Smooth muscle cell (in vitro differentiated cells): ENCODE data around the gene FAM135A. TPM values are rescaled to one million over a fixed set of nuclear protein-coding genes. Genes with fewer than 3 reads are reported as not detected.

Experiments used
- DNase-seq: peaks from one replicate; lab custom pipeline; 2025; ENCODE audit not compliant: unreplicated experiment; lab: John Stamatoyannopoulos, UW
- H2AFZ ChIP-seq: fragments of 200-600 bp; sonication (generic); 2 replicates; pipeline ENCODE4 v1.6.0; 2016; ENCODE audit warnings: antibody characterized with exemption, low read depth, mild to moderate bottlenecking
- H3F3A ChIP-seq: fragments of 200-600 bp; sonication (generic); 2 replicates; pipeline ENCODE4 v1.6.0; 2017; ENCODE audit warnings: antibody characterized with exemption, low read depth
- H3K27ac ChIP-seq: fragments of 200-600 bp; sonication (generic); 2 replicates; pipeline ENCODE4 v1.5.1; 2016; ENCODE audit warnings: low read depth, mild to moderate bottlenecking
- H3K27me3 ChIP-seq: fragments of 200-600 bp; sonication (generic); 2 replicates; pipeline ENCODE4 v1.6.1; 2016; ENCODE audit warnings: low read depth, mild to moderate bottlenecking
- H3K36me3 ChIP-seq: fragments of 200-600 bp; sonication (generic); 2 replicates; pipeline ENCODE4 v1.5.1; 2016; ENCODE audit warnings: low read depth
- H3K4me1 ChIP-seq: fragments of 200-600 bp; sonication (generic); 2 replicates; pipeline ENCODE4 v1.5.1; 2016; ENCODE audit warnings: low read depth
- H3K4me2 ChIP-seq: fragments of 200-600 bp; sonication (generic); 2 replicates; pipeline ENCODE4 v1.6.0; 2016; ENCODE audit warnings: mild to moderate bottlenecking
- H3K4me3 ChIP-seq: fragments of 200-600 bp; sonication (generic); 2 replicates; pipeline ENCODE4 v1.5.1; 2016; ENCODE audit warnings: mild to moderate bottlenecking
- H3K79me2 ChIP-seq: fragments of 200-600 bp; sonication (generic); 2 replicates; pipeline ENCODE4 v1.6.0; 2016; ENCODE audit warnings: low read depth, mild to moderate bottlenecking
- H3K9ac ChIP-seq: fragments of 200-600 bp; sonication (generic); 2 replicates; pipeline ENCODE4 v1.6.0; 2016; ENCODE audit warnings: low read depth
- H3K9me3 ChIP-seq: fragments of 200-600 bp; sonication (generic); replicated peaks from 2 replicates; pipeline ENCODE4 v1.5.1; 2016; ENCODE audit warnings: low read depth
- H4K20me1 ChIP-seq: fragments of 200-600 bp; sonication (generic); 2 replicates; pipeline ENCODE4 v1.6.0; 2016; ENCODE audit warnings: low read depth
- WGBS: methylation state at CpG from one replicate; pipeline ENCODE4 v1.1.7; 2016; ENCODE audit warnings: low lambda C conversion rate; 5-methylcytosine and 5-hydroxymethylcytosine counted together
- polyA plus RNA-seq: library from polyadenylated mRNA; unstranded; fragments of >200 nt; fragmentation: Nextera tagmentation; extraction: Ambion mirVana; gene quantifications from 2 replicates; pipeline ENCODE4 v1.2.1, GENCODE V29; 2016
- total RNA-seq: library from RNA; depleted of rRNA; stranded (reverse); fragments of >200 nt; gene quantifications from 2 replicates; pipeline ENCODE4 v1.2.3, GENCODE V29; 2014
- TF ChIP-seq, protein P1 (sequence below): fragments of 200-600 bp; sonication (generic); IDR thresholded peaks from 2 replicates; pipeline ENCODE4 v1.5.1; 2017; ENCODE audit warnings: borderline replicate concordance, mild to moderate bottlenecking, antibody characterized with exemption; ENCODE audit not compliant: insufficient read depth, poor library complexity, severe bottlenecking

Gene FAM135A
- total and polyA plus RNA-seq, 2 experiments from 2014 or later, result 8.9 to 32.3 TPM

DNA sequence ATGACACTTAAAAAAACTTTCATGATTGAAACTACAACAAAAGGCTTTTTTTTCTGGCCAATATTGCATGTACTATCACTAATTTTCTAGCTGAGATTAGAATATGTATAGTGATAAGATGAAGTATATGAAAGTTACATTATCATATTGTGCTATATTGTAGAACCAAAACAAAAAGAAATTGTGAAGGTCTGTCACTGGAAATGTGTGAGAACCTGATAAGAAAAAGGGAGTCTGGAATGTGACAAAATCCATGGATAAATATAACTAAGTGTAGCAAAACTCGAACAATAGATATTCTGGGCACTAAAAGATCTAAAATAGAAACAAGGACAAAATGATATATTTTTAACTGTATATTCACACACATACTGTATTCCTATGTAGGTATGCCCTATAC lies 36.7 kb upstream of the FAM135A start:
- H3K79me2 ChIP-seq, result no peaks in the 10 kb centered on the region
- H3K36me3 ChIP-seq, result no peaks in the 10 kb centered on the region
- peaks cover 13% of the 10 kb centered on the region for H3K27me3 ChIP-seq
- H3K4me3 ChIP-seq, result no peak overlapping the region
- no peak for DNase-seq
- TF ChIP-seq, protein P1, sequence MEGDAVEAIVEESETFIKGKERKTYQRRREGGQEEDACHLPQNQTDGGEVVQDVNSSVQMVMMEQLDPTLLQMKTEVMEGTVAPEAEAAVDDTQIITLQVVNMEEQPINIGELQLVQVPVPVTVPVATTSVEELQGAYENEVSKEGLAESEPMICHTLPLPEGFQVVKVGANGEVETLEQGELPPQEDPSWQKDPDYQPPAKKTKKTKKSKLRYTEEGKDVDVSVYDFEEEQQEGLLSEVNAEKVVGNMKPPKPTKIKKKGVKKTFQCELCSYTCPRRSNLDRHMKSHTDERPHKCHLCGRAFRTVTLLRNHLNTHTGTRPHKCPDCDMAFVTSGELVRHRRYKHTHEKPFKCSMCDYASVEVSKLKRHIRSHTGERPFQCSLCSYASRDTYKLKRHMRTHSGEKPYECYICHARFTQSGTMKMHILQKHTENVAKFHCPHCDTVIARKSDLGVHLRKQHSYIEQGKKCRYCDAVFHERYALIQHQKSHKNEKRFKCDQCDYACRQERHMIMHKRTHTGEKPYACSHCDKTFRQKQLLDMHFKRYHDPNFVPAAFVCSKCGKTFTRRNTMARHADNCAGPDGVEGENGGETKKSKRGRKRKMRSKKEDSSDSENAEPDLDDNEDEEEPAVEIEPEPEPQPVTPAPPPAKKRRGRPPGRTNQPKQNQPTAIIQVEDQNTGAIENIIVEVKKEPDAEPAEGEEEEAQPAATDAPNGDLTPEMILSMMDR, result no peak
- H3K9me3 ChIP-seq, result no peaks in the 10 kb centered on the region
- no peaks in the 10 kb centered on the region for H3K4me1 ChIP-seq
- no peaks in the 10 kb centered on the region for H3F3A ChIP-seq
- 74% methylated on average over 1 of the region's 1 CpG for WGBS
- no peaks in the 10 kb centered on the region for H4K20me1 ChIP-seq
- no peak overlapping the region for H3K27ac ChIP-seq
- H3K9ac ChIP-seq, result no peak overlapping the region
- no peak overlapping the region for H3K4me2 ChIP-seq
- H2AFZ ChIP-seq, result no peak overlapping the region

DNA sequence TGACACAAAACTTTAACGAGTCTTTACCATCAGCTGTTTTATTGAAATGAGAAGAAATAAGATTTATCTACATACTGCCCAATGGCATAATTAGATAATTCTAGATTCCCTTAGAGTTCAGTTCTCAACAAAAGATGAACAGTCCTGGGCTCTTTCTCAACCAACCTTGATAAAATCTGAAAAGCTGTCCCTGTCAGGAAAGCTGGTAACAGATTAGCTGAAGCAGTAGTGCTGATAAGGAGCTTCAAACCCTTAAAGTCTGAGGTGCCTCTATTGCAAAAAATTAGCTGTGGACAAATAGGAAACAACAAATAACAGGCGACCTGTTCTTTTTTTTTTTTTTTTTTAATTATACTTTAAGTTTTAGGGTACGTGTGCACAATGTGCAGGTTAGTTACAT lies 35.9 kb upstream of the FAM135A start:
- Histone ChIP-seq H3K4me1 (no peaks in the 10 kb centered on the region), H3K4me3 (no peak overlapping the region), H4K20me1 (no peaks in the 10 kb centered on the region), H3K4me2 (no peak overlapping the region), H3K9me3 (no peaks in the 10 kb centered on the region), H3K36me3 (no peaks in the 10 kb centered on the region), H3K27ac (no peak overlapping the region), H3K79me2 (no peaks in the 10 kb centered on the region), H3K27me3 (peaks cover 11% of the 10 kb centered on the region), H3F3A (no peaks in the 10 kb centered on the region), H3K9ac (no peak overlapping the region), H2AFZ (no peak overlapping the region)
- no peak for DNase-seq
- WGBS, result 63% methylated on average over 3 of the region's 3 CpGs
- TF ChIP-seq, protein P1, result no peak

DNA sequence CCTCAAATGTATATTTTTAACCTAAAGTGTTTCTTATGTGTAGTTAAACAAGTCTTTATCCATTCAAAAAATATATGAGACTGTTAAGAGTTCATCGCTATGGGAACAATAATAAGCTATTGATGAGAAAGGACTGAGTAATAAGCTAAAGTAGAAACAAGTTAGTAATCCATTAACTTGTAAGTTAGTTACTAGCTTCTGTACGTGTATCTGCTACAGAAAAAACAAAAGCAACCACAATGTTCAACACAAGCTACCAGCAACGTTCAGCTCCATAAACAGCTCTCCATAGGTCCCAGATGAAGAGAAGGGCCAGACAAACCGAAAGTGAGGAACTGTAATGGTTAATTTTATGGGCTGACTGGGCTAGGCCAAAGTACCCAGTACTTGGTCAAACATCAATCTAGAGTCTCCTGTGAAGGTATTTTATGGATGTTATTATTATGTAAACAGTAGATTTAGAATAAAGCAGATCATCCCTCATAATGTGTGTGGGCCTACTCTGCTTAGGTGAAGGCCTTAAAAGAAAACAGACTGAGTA lies 33.8 kb upstream of the FAM135A start:
- 94% methylated on average over 4 of the region's 4 CpGs for WGBS
- Histone ChIP-seq H2AFZ (no peak overlapping the region), H3K27me3 (no peaks in the 10 kb centered on the region), H3F3A (no peaks in the 10 kb centered on the region), H4K20me1 (no peaks in the 10 kb centered on the region), H3K9me3 (no peaks in the 10 kb centered on the region), H3K4me3 (no peak overlapping the region), H3K27ac (no peak overlapping the region), H3K79me2 (no peaks in the 10 kb centered on the region), H3K36me3 (no peaks in the 10 kb centered on the region), H3K4me1 (no peaks in the 10 kb centered on the region), H3K9ac (no peak overlapping the region), H3K4me2 (no peak overlapping the region)
- no peak for DNase-seq
- TF ChIP-seq, protein P1, result no peak

DNA sequence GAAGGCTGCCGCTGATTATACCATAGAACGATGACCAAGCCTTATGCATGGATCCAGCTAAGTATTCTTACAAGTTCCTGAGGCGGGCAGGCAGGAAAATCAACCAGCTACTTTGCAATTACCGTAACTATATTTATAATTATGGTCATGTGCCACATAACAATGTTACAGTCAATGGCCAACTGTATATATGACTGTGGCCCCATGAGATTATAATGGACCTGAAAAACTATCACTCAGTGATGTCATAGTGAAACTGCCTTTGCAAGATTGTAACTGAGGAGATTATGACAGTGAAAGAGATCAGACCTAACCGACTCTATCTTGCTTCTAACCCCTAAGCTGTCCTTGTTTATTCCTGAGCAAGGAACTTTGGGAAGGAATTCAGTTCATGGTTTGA lies 33.1 kb upstream of the FAM135A start:
- no peaks in the 10 kb centered on the region for H3K79me2 ChIP-seq
- H3K4me3 ChIP-seq, result no peak overlapping the region
- H3K4me1 ChIP-seq, result no peaks in the 10 kb centered on the region
- no peak overlapping the region for H2AFZ ChIP-seq
- H3K4me2 ChIP-seq, result no peak overlapping the region
- TF ChIP-seq, protein P1, result no peak
- no peak overlapping the region for H3K9ac ChIP-seq
- H3K27me3 ChIP-seq, result no peaks in the 10 kb centered on the region
- no peaks in the 10 kb centered on the region for H3F3A ChIP-seq
- H3K36me3 ChIP-seq, result no peaks in the 10 kb centered on the region
- DNase-seq, result no peak
- no peak overlapping the region for H3K27ac ChIP-seq
- WGBS, result 81% methylated on average over 5 of the region's 5 CpGs
- H3K9me3 ChIP-seq, result no peaks in the 10 kb centered on the region
- no peaks in the 10 kb centered on the region for H4K20me1 ChIP-seq
